ENCODE results near the gene TCTN1. TPM values are rescaled to one million over a fixed set of nuclear protein-coding genes. Genes with fewer than 3 reads are reported as not detected.
"Not testable (repeated sequence)": the region's sequence is repeated elsewhere in the genome, so short reads cannot be mapped to it uniquely, and the experiment has no call there.

TCTN1 gene
- total RNA-seq, 1 experiment from 2014 or later: 11.1 TPM

DNA sequence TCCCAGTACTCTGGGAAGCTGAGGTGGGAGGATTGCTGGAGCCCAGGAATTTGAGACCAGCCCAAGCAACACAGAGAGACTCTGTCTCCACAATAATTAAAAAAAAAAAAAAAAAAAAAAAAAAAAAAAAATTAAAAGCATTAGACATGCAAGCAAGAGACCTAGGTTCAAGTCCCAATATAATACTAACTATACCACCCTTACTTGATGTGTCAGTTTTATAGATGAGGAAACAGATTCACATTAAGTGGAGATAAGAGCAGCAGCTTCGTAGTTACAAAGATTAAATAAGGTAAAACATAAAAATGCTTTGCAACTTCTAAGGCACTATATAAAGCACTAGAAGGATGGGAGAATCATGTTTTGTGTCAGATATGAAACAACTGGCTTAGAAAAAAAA is 39.9 kb upstream of the TCTN1 start:
- H3K4me2 ChIP-seq (ENCODE audit: insufficient read depth, insufficient read length, low read length): no peak overlapping the region
- no peak overlapping the region for H3K14ac ChIP-seq (ENCODE audit: insufficient read depth, low read length)
- no peak overlapping the region for H3T11ph ChIP-seq (ENCODE audit: low read length)
- peaks cover 20 to 27% (median 26%) of the 10 kb centered on the region in 3 experiments for H3K36me3 Mint-ChIP-seq (ENCODE audit: insufficient read depth in 1 of 3, low read depth in 3 of 3)
- no peak overlapping the region for H2BK5ac ChIP-seq (ENCODE audit: insufficient read length, low read length)
- no peak overlapping the region for H4K8ac ChIP-seq (replicated peaks; ENCODE audit: insufficient read length, low read depth, low read length)
- H3K27ac Mint-ChIP-seq: no peak overlapping the region
- H4K91ac ChIP-seq (ENCODE audit: insufficient read length, low read depth, low read length): no peak overlapping the region
- no peaks in the 10 kb centered on the region for H3K27me3 Mint-ChIP-seq (ENCODE audit: low read depth)
- peaks cover 2% of the 10 kb centered on the region for H4K20me1 ChIP-seq (ENCODE audit: control insufficient read depth, insufficient read depth, insufficient read length)
- no peak overlapping the region for H3K4me3 Mint-ChIP-seq
- no peak overlapping the region for H3K23ac ChIP-seq (ENCODE audit: insufficient read length, low read depth, low read length)
- peaks cover 2 to 4% of the 10 kb centered on the region in 2 experiments for H3K4me1 Mint-ChIP-seq
- peaks cover 3% of the 10 kb centered on the region; the same call in 1 of the 2 replicates for H3K4me1 ChIP-seq (ENCODE audit: insufficient read depth, low read length)
- no peak for DNase-seq
- no peak overlapping the region for H2BK120ac ChIP-seq (ENCODE audit: low read depth, low read length, poor library complexity, severe bottlenecking)
- TF ChIP-seq, protein P1, sequence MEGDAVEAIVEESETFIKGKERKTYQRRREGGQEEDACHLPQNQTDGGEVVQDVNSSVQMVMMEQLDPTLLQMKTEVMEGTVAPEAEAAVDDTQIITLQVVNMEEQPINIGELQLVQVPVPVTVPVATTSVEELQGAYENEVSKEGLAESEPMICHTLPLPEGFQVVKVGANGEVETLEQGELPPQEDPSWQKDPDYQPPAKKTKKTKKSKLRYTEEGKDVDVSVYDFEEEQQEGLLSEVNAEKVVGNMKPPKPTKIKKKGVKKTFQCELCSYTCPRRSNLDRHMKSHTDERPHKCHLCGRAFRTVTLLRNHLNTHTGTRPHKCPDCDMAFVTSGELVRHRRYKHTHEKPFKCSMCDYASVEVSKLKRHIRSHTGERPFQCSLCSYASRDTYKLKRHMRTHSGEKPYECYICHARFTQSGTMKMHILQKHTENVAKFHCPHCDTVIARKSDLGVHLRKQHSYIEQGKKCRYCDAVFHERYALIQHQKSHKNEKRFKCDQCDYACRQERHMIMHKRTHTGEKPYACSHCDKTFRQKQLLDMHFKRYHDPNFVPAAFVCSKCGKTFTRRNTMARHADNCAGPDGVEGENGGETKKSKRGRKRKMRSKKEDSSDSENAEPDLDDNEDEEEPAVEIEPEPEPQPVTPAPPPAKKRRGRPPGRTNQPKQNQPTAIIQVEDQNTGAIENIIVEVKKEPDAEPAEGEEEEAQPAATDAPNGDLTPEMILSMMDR (conservative IDR thresholded peaks at IDR 0.05): no peak
- H3K4ac ChIP-seq (ENCODE audit: low read depth, low read length): no peak overlapping the region
- peaks cover 13% of the 10 kb centered on the region; the same call in 1 of the 2 replicates for H3K79me2 ChIP-seq (ENCODE audit: insufficient read depth, low read length)
- H3K18ac ChIP-seq (ENCODE audit: insufficient read length, low read depth, low read length): no peak overlapping the region
- peaks cover 6% of the 10 kb centered on the region for H3K9me3 ChIP-seq (ENCODE audit: control insufficient read depth, low read depth, low read length)
- no peak overlapping the region for H2BK12ac ChIP-seq (ENCODE audit: insufficient read length, low read depth, low read length)
- H3K56ac ChIP-seq (ENCODE audit: insufficient read length, low read depth, low read length): no peak overlapping the region
- H2BK20ac ChIP-seq (ENCODE audit: low read depth, low read length, poor library complexity, severe bottlenecking): no peak overlapping the region
- H3K9me3 Mint-ChIP-seq: peaks cover 30 to 32% of the 10 kb centered on the region in 2 experiments
- no CpG with 5 or more reads among the region's 1 CpG for WGBS (ENCODE audit: extremely low coverage, insufficient read length, low lambda C conversion rate)
- H2AK5ac ChIP-seq (ENCODE audit: insufficient read length, low read length): no peak overlapping the region
- H3K9ac ChIP-seq (ENCODE audit: extremely low read depth, insufficient read length, low read length): no peak overlapping the region
- no peak overlapping the region for H2BK15ac ChIP-seq (ENCODE audit: low read depth, low read length)
- H3K23me2 ChIP-seq (ENCODE audit: insufficient read length, low read depth, low read length, poor library complexity, severe bottlenecking): no peaks in the 10 kb centered on the region
- H3K27me3 ChIP-seq (ENCODE audit: insufficient read depth, low read length): no peaks in the 10 kb centered on the region
- no peak overlapping the region for H3K27ac ChIP-seq (ENCODE audit: insufficient read length, low read depth, low read length)
- no peak overlapping the region for H2AFZ ChIP-seq (ENCODE audit: low read length)
- peaks cover 3% of the 10 kb centered on the region for H3K79me1 ChIP-seq (ENCODE audit: insufficient read depth, low read depth, low read length, poor library complexity, severe bottlenecking)
- no peak overlapping the region for H4K5ac ChIP-seq (ENCODE audit: insufficient read length, low read depth, low read length)

DNA sequence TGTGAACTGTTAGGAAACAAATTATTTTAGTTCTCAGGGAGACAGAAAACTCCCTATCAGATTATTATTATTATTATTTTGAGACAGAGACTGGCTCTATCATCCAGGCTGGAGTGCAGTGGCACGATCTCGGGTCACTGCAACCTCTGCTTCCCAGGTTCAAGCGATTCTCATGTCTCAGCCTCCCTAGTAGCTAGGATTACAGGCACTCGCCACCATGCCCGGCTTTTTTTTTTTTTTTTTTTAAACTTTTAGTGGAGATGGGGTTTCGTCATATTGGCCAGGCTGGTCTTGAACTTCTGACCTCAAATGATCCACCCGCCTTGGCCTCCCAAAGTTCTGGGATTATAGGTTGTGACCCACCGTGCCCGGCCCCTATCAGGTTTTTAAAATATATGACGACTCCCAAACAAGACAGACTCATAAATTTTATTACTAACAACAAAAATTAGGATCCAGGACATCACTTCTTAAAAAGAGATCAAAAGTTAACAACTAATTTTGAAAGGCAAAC is 39.2 kb upstream of the TCTN1 start:
- H3K56ac ChIP-seq (ENCODE audit: insufficient read length, low read depth, low read length); H3K27ac ChIP-seq (ENCODE audit: insufficient read length, low read depth, low read length); H3K4ac ChIP-seq (ENCODE audit: low read depth, low read length); H3K23ac ChIP-seq (ENCODE audit: insufficient read length, low read depth, low read length); H3K23me2 ChIP-seq (ENCODE audit: insufficient read length, low read depth, low read length, poor library complexity, severe bottlenecking); H3K9me3 ChIP-seq (ENCODE audit: control insufficient read depth, low read depth, low read length); H3T11ph ChIP-seq (ENCODE audit: low read length); H2BK120ac ChIP-seq (ENCODE audit: low read depth, low read length, poor library complexity, severe bottlenecking); H3K9ac ChIP-seq (ENCODE audit: extremely low read depth, insufficient read length, low read length); H2BK15ac ChIP-seq (ENCODE audit: low read depth, low read length); H3K18ac ChIP-seq (ENCODE audit: insufficient read length, low read depth, low read length); H2AFZ ChIP-seq (ENCODE audit: low read length); H2BK12ac ChIP-seq (ENCODE audit: insufficient read length, low read depth, low read length); H3K4me2 ChIP-seq (ENCODE audit: insufficient read depth, insufficient read length, low read length); H4K20me1 ChIP-seq (ENCODE audit: control insufficient read depth, insufficient read depth, insufficient read length); H2BK5ac ChIP-seq (ENCODE audit: insufficient read length, low read length); DNase-seq; H3K27me3 Mint-ChIP-seq (ENCODE audit: low read depth); H4K91ac ChIP-seq (ENCODE audit: insufficient read length, low read depth, low read length); H3K27me3 ChIP-seq (ENCODE audit: insufficient read depth, low read length); H3K4me1 ChIP-seq (ENCODE audit: insufficient read depth, low read length); H3K27ac Mint-ChIP-seq; H4K5ac ChIP-seq (ENCODE audit: insufficient read length, low read depth, low read length); H2AK5ac ChIP-seq (ENCODE audit: insufficient read length, low read length); H3K79me1 ChIP-seq (ENCODE audit: insufficient read depth, low read depth, low read length, poor library complexity, severe bottlenecking); H2BK20ac ChIP-seq (ENCODE audit: low read depth, low read length, poor library complexity, severe bottlenecking); H4K8ac ChIP-seq (replicated peaks; ENCODE audit: insufficient read length, low read depth, low read length); H3K14ac ChIP-seq (ENCODE audit: insufficient read depth, low read length); H3K4me3 Mint-ChIP-seq: not testable (repeated sequence)
- H3K36me3 Mint-ChIP-seq (ENCODE audit: insufficient read depth in 1 of 3, low read depth in 3 of 3): peaks cover 14 to 25% (median 20%) of the 10 kb centered on the region in 3 experiments
- peaks cover 14% of the 10 kb centered on the region; the same call in 1 of the 2 replicates for H3K79me2 ChIP-seq (ENCODE audit: insufficient read depth, low read length)
- no CpG with 5 or more reads among the region's 10 CpGs for WGBS (ENCODE audit: extremely low coverage, insufficient read length, low lambda C conversion rate)
- H3K9me3 Mint-ChIP-seq: peaks cover 23 to 26% of the 10 kb centered on the region in 2 experiments
- peaks cover 9 to 11% of the 10 kb centered on the region in 2 experiments for H3K4me1 Mint-ChIP-seq

Data from H9 (cell line).